Stimulated activated CD4-positive, alpha-beta T cell treated with anti-CD3 and anti-CD28 coated beads, Interleukin-12 subunit alpha, Interleukin-12 subunit beta, amount 100 ng/mL, for 24 hours (primary cell): ENCODE measurements around the gene TIAL1.
"Not testable (repeated sequence)": the region's sequence is repeated elsewhere in the genome, so short reads cannot be mapped to it uniquely, and the experiment has no call there.

Experiments
- DNase-seq, 2 experiments: peaks; one replicate each; pipeline ENCODE4 v3.0.0-alpha.2; 2020; ENCODE audit warnings: low read depth in 2 of 2

TIAL1 gene

DNA sequence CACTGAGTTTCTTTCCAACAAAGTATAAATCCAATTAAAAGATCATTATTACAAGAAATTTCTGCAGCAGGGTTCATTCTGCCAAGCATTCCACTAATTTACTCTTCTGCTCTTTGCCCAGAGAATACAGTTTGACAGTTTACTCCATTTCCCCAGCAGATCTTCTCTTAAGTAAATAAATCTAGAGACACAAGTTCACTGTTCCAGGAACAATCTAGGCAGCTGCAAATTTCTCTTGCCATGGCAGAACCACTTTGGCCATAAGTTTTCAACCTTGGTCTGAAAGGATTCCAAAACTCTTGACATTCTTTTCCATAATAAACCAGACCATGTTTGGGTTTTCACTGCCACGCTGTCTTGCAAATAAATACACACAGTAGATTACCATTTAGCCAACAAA is 65.7 kb downstream of the TIAL1 start:
- DNase-seq = no peak

GRCh38 chr10:119528663-119529237 is 68.0 kb downstream of the TIAL1 start:
- DNase-seq = not testable (repeated sequence)

- no peak for DNase-seq
Observed at GRCh38 chr10:119526621-119527592, 69.9 kb downstream of the TIAL1 start.

DNA sequence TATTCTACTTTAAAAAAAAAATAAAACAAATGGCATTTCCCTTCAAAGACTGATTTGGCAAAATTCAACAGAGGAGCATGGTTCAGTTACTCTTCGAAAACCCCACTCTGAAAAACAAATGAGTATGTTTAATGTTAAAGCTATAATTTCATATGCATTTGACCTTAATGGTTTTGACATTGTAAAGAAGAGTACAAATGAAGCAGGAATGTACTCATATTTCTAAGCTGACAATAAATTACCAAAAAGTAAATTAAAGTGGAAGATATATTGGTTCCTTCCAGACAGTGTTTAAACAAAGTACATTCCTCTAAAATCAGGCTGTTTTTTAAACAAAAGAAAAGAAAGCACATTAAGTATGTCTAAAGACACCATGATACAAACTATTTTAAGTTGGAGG is 70.6 kb downstream of the TIAL1 start:
- no peak for DNase-seq

- no peak for DNase-seq
Observed at GRCh38 chr10:119525116-119525515, 71.6 kb downstream of the TIAL1 start.

GRCh38 chr10:119524720-119525070 is 72.1 kb downstream of the TIAL1 start:
- DNase-seq = no peak

DNA sequence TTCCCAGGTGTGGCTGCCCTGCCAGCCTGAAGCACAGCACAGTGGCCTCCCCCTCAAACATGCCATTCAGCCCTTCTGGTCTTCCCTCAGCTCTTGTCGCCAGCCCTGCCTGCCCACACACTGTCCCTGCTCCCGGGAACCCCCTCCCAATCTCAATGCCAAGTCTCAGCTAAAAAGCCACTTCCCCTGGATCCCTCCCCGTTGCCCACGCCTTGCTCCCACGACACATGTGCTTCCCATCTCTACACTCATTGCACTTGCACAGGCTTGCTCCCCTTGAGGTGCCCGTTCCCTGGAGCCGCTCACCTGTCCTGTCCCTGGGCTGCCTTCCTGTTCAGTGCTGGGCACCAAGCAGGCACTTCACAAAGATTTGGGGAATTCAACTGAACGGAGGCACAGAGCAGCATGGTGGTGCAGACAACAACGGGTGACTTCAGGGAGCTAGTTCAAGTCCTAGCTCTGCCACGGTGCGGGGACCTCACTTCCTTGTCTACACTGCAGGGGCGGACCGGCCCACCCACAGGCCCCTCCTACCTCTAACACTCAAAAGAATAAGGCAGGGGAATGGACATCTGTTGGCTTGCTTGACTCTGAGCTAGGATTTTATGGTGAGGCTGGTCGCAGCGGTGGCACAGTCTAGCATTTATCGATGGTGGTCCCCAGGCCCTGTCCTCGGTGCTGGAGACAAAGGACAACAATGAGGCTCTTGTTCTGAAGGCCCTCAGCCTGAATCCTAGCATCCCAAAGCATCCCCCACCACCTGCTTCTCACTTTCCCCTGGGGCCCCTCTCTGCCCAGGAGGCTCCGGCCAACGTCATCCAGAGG is 72.7 kb downstream of the TIAL1 start:
- DNase-seq = no peak
